Measurements from ENCODE around the gene RTL9. TPM values are rescaled to one million over a fixed set of nuclear protein-coding genes. Genes with fewer than 3 reads are reported as not detected.

RTL9 gene
- total and polyA plus RNA-seq, 2 of the 13 experiments (the other 11 are each of a cell fraction or from before 2014, with no cell fraction given), result 0.01 to 0.02 TPM

GRCh38 chrX:110322603-110323002 lies 36.0 kb upstream of the RTL9 start:
- no peak overlapping the region for H3K4me2 ChIP-seq (ENCODE audit: low read depth, low read length)
- no peaks in the 10 kb centered on the region for H3K79me2 ChIP-seq (ENCODE audit: insufficient read depth, low read length)
- no peak overlapping the region for H3K4me3 ChIP-seq (replicated peaks in 1 of 3; ENCODE audit: insufficient read depth in 1 of 3, low read depth in 2 of 3, low read length in 3 of 3)
- H3K27ac ChIP-seq (ENCODE audit: extremely low read length, insufficient read depth, low read length), result no peak overlapping the region
- no peak overlapping the region for H3K9ac ChIP-seq (ENCODE audit: insufficient read depth, low read depth, low read length)
- H3K9me3 ChIP-seq (ENCODE audit: low read length), result no peaks in the 10 kb centered on the region
- no peak for DNase-seq (ENCODE audit: low spot score)
- CTCF ChIA-PET (ENCODE audit: low intra/inter-chr PET ratio, low total read pairs), result no interaction called here
- POLR2A ChIA-PET, result no interaction called here
- H3K4me1 ChIP-seq (ENCODE audit: insufficient read depth, low read length), result peaks cover 13% of the 10 kb centered on the region
- H3K36me3 ChIP-seq (replicated peaks in 1 of 2; ENCODE audit: control insufficient read depth in 1 of 2, insufficient read depth in 2 of 2, low read length in 2 of 2), result no peaks in the 10 kb centered on the region
- FAIRE-seq, result no peak
- TF ChIP-seq FOXK2 (IDR thresholded peaks at IDR 0.05) (no peak), GLMP (CRISPR knock-in tag; IDR thresholded peaks at IDR 0.05; ENCODE audit: borderline replicate concordance) (no peak), GATAD2A (CRISPR knock-in tag; IDR thresholded peaks at IDR 0.05) (no peak), KDM5A (IDR thresholded peaks at IDR 0.05; ENCODE audit: borderline replicate concordance, low read length) (no peak), ZNF234 (CRISPR knock-in tag; conservative IDR thresholded peaks at IDR 0.05) (no peak), THRA (CRISPR knock-in tag; IDR thresholded peaks at IDR 0.05; ENCODE audit: borderline replicate concordance) (no peak), SIN3A (IDR thresholded peaks at IDR 0.05; ENCODE audit: borderline replicate concordance, low read depth, low read length) (no peak), GMEB2 (CRISPR knock-in tag; IDR thresholded peaks at IDR 0.05; ENCODE audit: low read depth) (no peak), PHF8 (CRISPR knock-in tag; IDR thresholded peaks at IDR 0.05) (no peak), RFX5 (IDR thresholded peaks at IDR 0.05; ENCODE audit: low read depth, low read length) (no peak)
- 0% methylated on average over 4 of the region's 4 CpGs for WGBS (ENCODE audit: low lambda C conversion rate)
- BruUV-seq (replicated peaks), result no TSS peak
- intact Hi-C loops (cut with micrococcal nuclease; ENCODE audit: unreplicated experiment), result no loop called here
- no peaks in the 10 kb centered on the region for H3K27me3 ChIP-seq (ENCODE audit: control insufficient read depth in 1 of 2, insufficient read depth in 2 of 2, low read length in 2 of 2)
- no peak for ATAC-seq
- H4K20me1 ChIP-seq (ENCODE audit: insufficient read depth, low read length), result no peaks in the 10 kb centered on the region
- in situ Hi-C loops (cut with HindIII; ENCODE audit: extremely low pct_ligation_motif_present, low pct_unique_long_range_greater_than_20kb), result no loop called here
- no peak overlapping the region for H2AFZ ChIP-seq (ENCODE audit: low read length)

Data from HepG2 (cell line).